Gastroesophageal sphincter (tissue), 4 donors: ENCODE measurements around the gene PRKD1. TPM values are rescaled to one million over a fixed set of nuclear protein-coding genes. Genes with fewer than 3 reads are reported as not detected.

Experiments used
- ATAC-seq: fragments of 150-250 bp; one replicate; pipeline ENCODE4 v1.9.1; 2016; ENCODE audit warnings: mild to moderate bottlenecking, moderate library complexity
- H3K27ac ChIP-seq, 4 donors: fragments of 200-600 bp; sonication (generic) in 3 of 4; 1 replicate in 3 of 4; 2 replicates in 1 of 4; pipeline ENCODE4 v1.5.1; 2016 to 2019
- H3K27me3 ChIP-seq: fragments of 200-600 bp; sonication (generic); one replicate; pipeline ENCODE4 v1.5.1; 2019
- H3K36me3 ChIP-seq, 2 donors: fragments of 200-600 bp; sonication (generic); one replicate each; pipeline ENCODE4 v1.5.1; 2019; ENCODE audit warnings: control low read depth in 1 of 2
- H3K4me1 ChIP-seq, 3 donors: fragments of 200-600 bp; sonication (generic); 1 replicate in 2 of 3; 2 replicates in 1 of 3; pipeline ENCODE4 v1.5.1; 2016 to 2019; ENCODE audit warnings: control low read depth in 2 of 3
- H3K4me3 ChIP-seq, 2 donors: fragments of 200-600 bp; sonication (generic); one replicate each; pipeline ENCODE4 v1.5.1; 2019; ENCODE audit warnings: mild to moderate bottlenecking in 1 of 2, moderate library complexity in 1 of 2
- H3K9me3 ChIP-seq, 3 donors: fragments of 200-600 bp; sonication (generic); one replicate each; pipeline ENCODE4 v1.5.1; 2017 to 2019; ENCODE audit warnings: control low read depth in 2 of 3
- CTCF ChIP-seq, 4 experiments: fragments of 200-600 bp in 2 of 4; fragments of 450-650 bp in 2 of 4; sonication (generic) in 1 of 4; IDR thresholded peaks; one replicate each; pipeline ENCODE4 v1.5.1; 2017 to 2019; ENCODE audit warnings: antibody characterized with exemption in 4 of 4, mild to moderate bottlenecking in 2 of 4, moderate library complexity in 2 of 4
- EP300 ChIP-seq: sonication (generic); formaldehyde crosslinking; IDR thresholded peaks from one replicate; pipeline ENCODE4 v1.6.1; 2017; ENCODE audit warnings: antibody characterized with exemption, mild to moderate bottlenecking
- POLR2A ChIP-seq, 2 donors: fragments of 450-650 bp; IDR thresholded peaks; one replicate each; pipeline ENCODE4 v1.6.1; 2017; ENCODE audit warnings: antibody characterized with exemption in 2 of 2, mild to moderate bottlenecking in 2 of 2, moderate library complexity in 1 of 2
- POLR2AphosphoS5 ChIP-seq: sonication (generic); formaldehyde crosslinking; IDR thresholded peaks from one replicate; pipeline ENCODE4 v1.6.1; 2017; ENCODE audit warnings: antibody characterized with exemption
- WGBS, 2 donors: methylation state at CpG; one replicate each; pipeline ENCODE4 v1.1.5; 2018; ENCODE audit warnings: low coverage in 1 of 2; 5-methylcytosine and 5-hydroxymethylcytosine counted together
- total RNA-seq, 4 donors: library from RNA; depleted of rRNA; stranded (reverse); fragments of >200 nt; gene quantifications; one replicate each; pipeline ENCODE4 v1.1.0, GENCODE V29; 2016

The PRKD1 gene
- total RNA-seq, 4 donors from 2014 or later, result 11.9 to 14.3 (median 12.6) TPM

- Histone ChIP-seq H3K4me1 (no peaks in the 10 kb centered on the region), H3K27me3 (no peaks in the 10 kb centered on the region), H3K4me3 (no peak overlapping the region), H3K27ac (no peak overlapping the region), H3K9me3 (no peaks in the 10 kb centered on the region), H3K36me3 (no peaks in the 10 kb centered on the region)
- 48 to 54% methylated on average over 2 of the region's 2 CpGs for WGBS, 2 donors
- no peak for ATAC-seq
- TF ChIP-seq POLR2AphosphoS5 (no peak), POLR2A (IDR thresholded peaks at IDR 0.05) (no peak), EP300 (no peak), CTCF (IDR thresholded peaks at IDR 0.05) (no peak)
Observed at GRCh38 chr14:29749829-29750228, 177.8 kb downstream of the PRKD1 start.

GRCh38 chr14:29749327-29749726, 178.3 kb downstream of the PRKD1 start:
- TF ChIP-seq POLR2AphosphoS5 (no peak), POLR2A (IDR thresholded peaks at IDR 0.05) (no peak), EP300 (no peak), CTCF (IDR thresholded peaks at IDR 0.05) (no peak)
- ATAC-seq, result no peak

GRCh38 chr14:29745863-29746262, 181.8 kb downstream of the PRKD1 start:
- H3K4me3 ChIP-seq, result no peak overlapping the region
- H3K27ac ChIP-seq, result no peak overlapping the region
- WGBS, 2 donors, result 47 to 50% methylated on average over 2 to 3 of the region's 3 CpGs
- H3K9me3 ChIP-seq, result no peaks in the 10 kb centered on the region
- no peaks in the 10 kb centered on the region for H3K36me3 ChIP-seq
- TF ChIP-seq POLR2A (IDR thresholded peaks at IDR 0.05) (no peak), EP300 (no peak), CTCF (IDR thresholded peaks at IDR 0.05) (no peak), POLR2AphosphoS5 (no peak)
- no peaks in the 10 kb centered on the region for H3K27me3 ChIP-seq
- peaks cover 0 to 23% (median 0%) of the 10 kb centered on the region in 3 donors for H3K4me1 ChIP-seq
- no peak for ATAC-seq

More at GRCh38 chr14:29749327-29749726, 178.3 kb downstream of the PRKD1 start:
- no peaks in the 10 kb centered on the region for H3K4me1 ChIP-seq
- no peak overlapping the region for H3K27ac ChIP-seq
- WGBS, 2 donors, result 43 to 71% methylated on average over 2 of the region's 3 CpGs
- no peak overlapping the region for H3K4me3 ChIP-seq
- no peaks in the 10 kb centered on the region for H3K36me3 ChIP-seq
- no peaks in the 10 kb centered on the region for H3K27me3 ChIP-seq
- no peaks in the 10 kb centered on the region for H3K9me3 ChIP-seq

GRCh38 chr14:29743531-29743930, 184.1 kb downstream of the PRKD1 start:
- H3K4me3 ChIP-seq, result no peak overlapping the region
- H3K36me3 ChIP-seq, result no peaks in the 10 kb centered on the region
- ATAC-seq, result no peak
- peaks cover 0 to 27% (median 0%) of the 10 kb centered on the region in 3 donors for H3K4me1 ChIP-seq
- no peak overlapping the region for H3K27ac ChIP-seq
- no peaks in the 10 kb centered on the region for H3K9me3 ChIP-seq
- TF ChIP-seq POLR2AphosphoS5 (no peak), CTCF (IDR thresholded peaks at IDR 0.05) (no peak), EP300 (no peak), POLR2A (IDR thresholded peaks at IDR 0.05) (no peak)
- H3K27me3 ChIP-seq, result no peaks in the 10 kb centered on the region
- 34 to 53% methylated on average over 3 of the region's 3 CpGs for WGBS, 2 donors

GRCh38 chr14:29741909-29742401, 185.7 kb downstream of the PRKD1 start:
- ATAC-seq, result peak; percentile 66
- Histone ChIP-seq H3K4me3 (no peak overlapping the region), H3K27me3 (no peaks in the 10 kb centered on the region), H3K36me3 (no peaks in the 10 kb centered on the region), H3K27ac (peak overlapping the region in 1 of 4 donors; percentile 22), H3K9me3 (no peaks in the 10 kb centered on the region), H3K4me1 (peaks cover 0 to 27% (median 0%) of the 10 kb centered on the region in 3 donors)
- 30 to 44% methylated on average over 5 of the region's 5 CpGs for WGBS, 2 donors
- peak; percentile 24 for TF ChIP-seq POLR2AphosphoS5
- TF ChIP-seq CTCF (IDR thresholded peaks at IDR 0.05), result no peak
